Glutamatergic neuron (in vitro differentiated cells): ENCODE measurements around the gene KLHL40. TPM values are rescaled to one million over a fixed set of nuclear protein-coding genes. Genes with fewer than 3 reads are reported as not detected.

Experiments
- DNase-seq: peaks from one replicate; pipeline ENCODE4 v3.0.0; 2022
- H3K27ac Mint-ChIP-seq: one replicate; pipeline ENCODE4 v1.8.0; 2020; ENCODE audit warnings: mild to moderate bottlenecking, mixed read lengths, inconsistent platforms; ENCODE audit not compliant: unreplicated experiment
- H3K27me3 Mint-ChIP-seq: one replicate; pipeline ENCODE4 v1.8.0; 2020; ENCODE audit warnings: mild to moderate bottlenecking, moderate library complexity, mixed read lengths, inconsistent platforms; ENCODE audit not compliant: unreplicated experiment
- H3K36me3 Mint-ChIP-seq: one replicate; pipeline ENCODE4 v1.8.0; 2020; ENCODE audit warnings: mild to moderate bottlenecking, mixed read lengths, inconsistent platforms; ENCODE audit not compliant: unreplicated experiment
- H3K4me1 Mint-ChIP-seq: one replicate; pipeline ENCODE4 v1.8.0; 2020; ENCODE audit warnings: mild to moderate bottlenecking, low read depth, mixed read lengths, inconsistent platforms; ENCODE audit not compliant: unreplicated experiment
- H3K4me3 Mint-ChIP-seq: one replicate; pipeline ENCODE4 v1.8.0; 2020; ENCODE audit warnings: mild to moderate bottlenecking, mixed read lengths, inconsistent platforms; ENCODE audit not compliant: unreplicated experiment
- H3K9me3 Mint-ChIP-seq: one replicate; pipeline ENCODE4 v1.8.0; 2020; ENCODE audit warnings: mild to moderate bottlenecking, moderate library complexity, mixed read lengths, inconsistent platforms; ENCODE audit not compliant: unreplicated experiment
- total RNA-seq: library from RNA; stranded (reverse); fragmentation: NEBNext Ultra II Directional; extraction: Animal tissue kit (Norgen Biotek cat#: 25700); gene quantifications from one replicate; pipeline ENCODE4 v1.2.1, GENCODE V29; 2021; ENCODE audit not compliant: unreplicated experiment
- TF ChIP-seq, protein P1 (sequence below): fragments of 200-600 bp; sonication (generic); IDR thresholded peaks from one replicate; pipeline ENCODE4 v1.5.0; 2021; ENCODE audit not compliant: partially characterized antibody, unreplicated experiment

The KLHL40 gene
- total RNA-seq, 1 donor from 2014 or later: 0.44 TPM

- Mint-ChIP-seq H3K9me3 (peaks cover 9% of the 10 kb centered on the region), H3K27me3 (peaks cover 13% of the 10 kb centered on the region), H3K27ac (peak overlapping the region; percentile 24), H3K4me1 (peaks cover 15% of the 10 kb centered on the region), H3K36me3 (peaks cover 3% of the 10 kb centered on the region), H3K4me3 (peak overlapping the region; percentile 40)
- DNase-seq: no peak
- TF ChIP-seq, protein P1, sequence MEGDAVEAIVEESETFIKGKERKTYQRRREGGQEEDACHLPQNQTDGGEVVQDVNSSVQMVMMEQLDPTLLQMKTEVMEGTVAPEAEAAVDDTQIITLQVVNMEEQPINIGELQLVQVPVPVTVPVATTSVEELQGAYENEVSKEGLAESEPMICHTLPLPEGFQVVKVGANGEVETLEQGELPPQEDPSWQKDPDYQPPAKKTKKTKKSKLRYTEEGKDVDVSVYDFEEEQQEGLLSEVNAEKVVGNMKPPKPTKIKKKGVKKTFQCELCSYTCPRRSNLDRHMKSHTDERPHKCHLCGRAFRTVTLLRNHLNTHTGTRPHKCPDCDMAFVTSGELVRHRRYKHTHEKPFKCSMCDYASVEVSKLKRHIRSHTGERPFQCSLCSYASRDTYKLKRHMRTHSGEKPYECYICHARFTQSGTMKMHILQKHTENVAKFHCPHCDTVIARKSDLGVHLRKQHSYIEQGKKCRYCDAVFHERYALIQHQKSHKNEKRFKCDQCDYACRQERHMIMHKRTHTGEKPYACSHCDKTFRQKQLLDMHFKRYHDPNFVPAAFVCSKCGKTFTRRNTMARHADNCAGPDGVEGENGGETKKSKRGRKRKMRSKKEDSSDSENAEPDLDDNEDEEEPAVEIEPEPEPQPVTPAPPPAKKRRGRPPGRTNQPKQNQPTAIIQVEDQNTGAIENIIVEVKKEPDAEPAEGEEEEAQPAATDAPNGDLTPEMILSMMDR: no peak
These were observed 25.7 kb upstream of the KLHL40 start for GRCh38 chr3:42659451-42660130.

- Mint-ChIP-seq H3K4me3 (peak overlapping the region; percentile 40), H3K27ac (peak overlapping the region; percentile 24), H3K36me3 (peaks cover 3% of the 10 kb centered on the region), H3K9me3 (peaks cover 9% of the 10 kb centered on the region), H3K27me3 (peaks cover 13% of the 10 kb centered on the region), H3K4me1 (peaks cover 13% of the 10 kb centered on the region)
- TF ChIP-seq, protein P1: no peak
- DNase-seq: no peak
These were observed 25.1 kb upstream of the KLHL40 start for GRCh38 chr3:42660131-42660715.

- Mint-ChIP-seq H3K27ac (no peak overlapping the region), H3K4me3 (no peak overlapping the region), H3K27me3 (peaks cover 13% of the 10 kb centered on the region), H3K9me3 (peaks cover 9% of the 10 kb centered on the region), H3K36me3 (peaks cover 3% of the 10 kb centered on the region), H3K4me1 (peaks cover 14% of the 10 kb centered on the region)
- no peak for DNase-seq
- TF ChIP-seq, protein P1: no peak
These were observed 24.4 kb upstream of the KLHL40 start for GRCh38 chr3:42660898-42661297.

DNA sequence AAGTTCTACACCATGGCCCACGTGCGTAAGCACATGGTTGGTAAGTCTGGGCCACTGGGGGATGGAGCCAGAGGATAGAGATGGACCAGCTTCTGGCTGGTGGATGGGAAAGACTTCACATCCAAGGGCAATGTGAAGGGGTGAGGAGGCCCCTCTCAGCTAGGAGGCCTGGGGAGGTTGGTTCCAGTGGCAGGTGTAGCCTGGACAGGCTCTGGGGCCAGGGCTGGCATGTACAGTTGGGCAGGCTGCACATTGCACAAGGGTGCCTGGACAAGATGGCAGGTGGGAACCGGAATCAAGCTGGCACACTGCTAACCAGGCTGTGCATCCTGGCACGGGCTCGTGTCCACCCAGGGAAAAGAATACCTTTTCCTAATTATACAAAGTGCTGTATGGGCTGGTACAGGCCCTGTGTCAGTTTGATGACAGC lies 23.7 kb upstream of the KLHL40 start:
- Mint-ChIP-seq H3K4me1 (peaks cover 14% of the 10 kb centered on the region), H3K27me3 (peaks cover 10% of the 10 kb centered on the region), H3K36me3 (peaks cover 3% of the 10 kb centered on the region), H3K27ac (peak overlapping the region; percentile 24), H3K4me3 (no peak overlapping the region), H3K9me3 (peaks cover 7% of the 10 kb centered on the region)
- TF ChIP-seq, protein P1: no peak
- DNase-seq: no peak
